WERI-Rb-1 (cell line): ENCODE measurements around the gene DDI2.

Experiments used
- DNase-seq: peaks from one replicate; pipeline ENCODE4 v3.0.0-alpha.2; 2020
- H3K27ac ChIP-seq: fragments of 250-450 bp; sonication (Bioruptor Pico); 2 replicates; pipeline ENCODE4 v1.5.1; 2020; ENCODE audit warnings: mild to moderate bottlenecking, moderate library complexity
- H3K27me3 ChIP-seq: fragments of 250-450 bp; sonication (Bioruptor Pico); 2 replicates; pipeline ENCODE4 v1.5.1; 2021; ENCODE audit warnings: mild to moderate bottlenecking, low read depth, moderate library complexity; ENCODE audit not compliant: insufficient read depth, severe bottlenecking
- H3K36me3 ChIP-seq: fragments of 250-450 bp; sonication (Bioruptor Pico); 2 replicates; pipeline ENCODE4 v1.5.1; 2020; ENCODE audit warnings: mild to moderate bottlenecking, moderate library complexity
- H3K4me3 ChIP-seq: 2 replicates; pipeline ENCODE4 v1.5.1; 2011; ENCODE audit warnings: low read depth, mild to moderate bottlenecking, control low read depth, low read length
- H3K9me3 ChIP-seq: fragments of 250-450 bp; sonication (Bioruptor Pico); 2 replicates; pipeline ENCODE4 v1.5.1; 2021; ENCODE audit warnings: mild to moderate bottlenecking, moderate library complexity; ENCODE audit not compliant: severe bottlenecking
- TF ChIP-seq, protein P1 (sequence below): IDR thresholded peaks from 2 replicates; pipeline ENCODE4 v1.5.1; 2011; ENCODE audit warnings: low read depth, mild to moderate bottlenecking, control low read depth, inconsistent platforms, low read length

The DDI2 gene

DNA sequence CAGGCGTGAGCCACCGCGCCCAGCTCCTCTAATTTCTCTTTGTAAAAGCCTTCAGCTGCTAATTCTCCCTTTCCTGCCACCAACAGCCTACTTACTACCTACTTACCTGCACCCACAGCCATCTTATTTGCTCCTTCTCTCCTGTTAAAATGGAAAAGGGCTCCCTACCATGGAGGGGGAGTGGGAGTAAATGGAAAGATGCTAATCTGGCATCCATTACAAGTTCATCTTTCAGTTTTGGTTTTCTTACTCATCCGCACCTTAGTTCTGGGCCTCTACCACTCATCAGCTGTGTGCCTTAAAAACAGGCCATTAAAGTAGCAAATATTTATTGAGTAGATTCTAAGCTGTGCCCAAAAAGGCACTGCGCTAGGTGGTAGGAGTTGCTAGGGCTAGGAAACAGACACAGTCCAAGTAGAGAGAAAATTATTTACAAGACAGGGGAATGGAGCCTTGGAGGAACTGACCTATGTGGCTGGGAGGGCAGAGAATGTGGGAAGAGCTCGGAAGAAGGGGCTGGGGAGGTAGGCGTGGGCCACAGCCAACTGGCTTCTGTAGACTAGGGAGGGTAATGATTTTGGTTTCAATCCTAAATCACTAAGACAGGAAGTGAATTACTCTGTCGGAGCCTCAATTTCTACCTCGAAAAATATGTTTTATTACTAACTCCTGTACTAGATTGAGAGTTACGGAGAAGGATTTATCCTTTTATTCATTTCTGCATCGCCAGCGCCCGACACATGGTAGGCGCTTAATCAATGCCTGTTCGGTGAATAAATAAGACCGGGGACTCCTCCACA lies 685 bp upstream of the DDI2 start:
- Histone ChIP-seq H3K9me3 (no peaks in the 10 kb centered on the region), H3K4me3 (peak overlapping the region; percentile 52), H3K36me3 (peaks cover 6% of the 10 kb centered on the region), H3K27me3 (no peaks in the 10 kb centered on the region), H3K27ac (peak overlapping the region; percentile 69)
- DNase-seq: no peak
- TF ChIP-seq, protein P1, sequence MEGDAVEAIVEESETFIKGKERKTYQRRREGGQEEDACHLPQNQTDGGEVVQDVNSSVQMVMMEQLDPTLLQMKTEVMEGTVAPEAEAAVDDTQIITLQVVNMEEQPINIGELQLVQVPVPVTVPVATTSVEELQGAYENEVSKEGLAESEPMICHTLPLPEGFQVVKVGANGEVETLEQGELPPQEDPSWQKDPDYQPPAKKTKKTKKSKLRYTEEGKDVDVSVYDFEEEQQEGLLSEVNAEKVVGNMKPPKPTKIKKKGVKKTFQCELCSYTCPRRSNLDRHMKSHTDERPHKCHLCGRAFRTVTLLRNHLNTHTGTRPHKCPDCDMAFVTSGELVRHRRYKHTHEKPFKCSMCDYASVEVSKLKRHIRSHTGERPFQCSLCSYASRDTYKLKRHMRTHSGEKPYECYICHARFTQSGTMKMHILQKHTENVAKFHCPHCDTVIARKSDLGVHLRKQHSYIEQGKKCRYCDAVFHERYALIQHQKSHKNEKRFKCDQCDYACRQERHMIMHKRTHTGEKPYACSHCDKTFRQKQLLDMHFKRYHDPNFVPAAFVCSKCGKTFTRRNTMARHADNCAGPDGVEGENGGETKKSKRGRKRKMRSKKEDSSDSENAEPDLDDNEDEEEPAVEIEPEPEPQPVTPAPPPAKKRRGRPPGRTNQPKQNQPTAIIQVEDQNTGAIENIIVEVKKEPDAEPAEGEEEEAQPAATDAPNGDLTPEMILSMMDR: no peak

DNA sequence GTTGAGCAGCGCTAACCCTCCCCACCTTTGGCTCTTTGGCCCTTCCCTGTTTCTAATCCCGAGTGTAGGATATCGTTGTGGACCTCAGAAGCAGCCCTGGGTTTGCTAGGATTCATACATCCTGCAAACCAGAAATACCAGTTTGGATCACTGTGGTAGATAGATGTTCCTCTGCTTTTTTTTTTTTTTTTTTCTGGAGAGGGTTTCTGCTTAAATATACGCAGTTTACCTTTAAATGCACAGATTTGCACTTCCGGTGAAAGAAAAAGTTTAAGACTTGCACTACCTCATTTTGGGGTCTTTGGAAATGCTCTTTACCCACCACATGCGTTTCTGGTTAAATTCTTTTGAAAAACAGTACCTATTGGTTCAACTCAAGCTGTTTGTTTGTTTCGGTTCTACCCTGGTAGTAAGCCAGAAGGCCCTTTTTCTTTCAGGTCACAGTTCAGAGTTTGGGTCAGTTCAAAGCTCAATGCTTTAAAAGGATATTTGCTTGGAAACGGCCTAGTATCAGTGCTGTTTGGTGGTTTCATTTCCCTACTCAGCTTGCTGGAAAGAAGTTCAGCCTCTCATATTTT lies 908 bp downstream of the DDI2 start:
- TF ChIP-seq, protein P1: no peak
- Histone ChIP-seq H3K27ac (peak overlapping the region; percentile 90), H3K4me3 (peak overlapping the region; percentile 91), H3K9me3 (no peaks in the 10 kb centered on the region), H3K27me3 (no peaks in the 10 kb centered on the region), H3K36me3 (peaks cover 6% of the 10 kb centered on the region)
- DNase-seq: no peak

DNA sequence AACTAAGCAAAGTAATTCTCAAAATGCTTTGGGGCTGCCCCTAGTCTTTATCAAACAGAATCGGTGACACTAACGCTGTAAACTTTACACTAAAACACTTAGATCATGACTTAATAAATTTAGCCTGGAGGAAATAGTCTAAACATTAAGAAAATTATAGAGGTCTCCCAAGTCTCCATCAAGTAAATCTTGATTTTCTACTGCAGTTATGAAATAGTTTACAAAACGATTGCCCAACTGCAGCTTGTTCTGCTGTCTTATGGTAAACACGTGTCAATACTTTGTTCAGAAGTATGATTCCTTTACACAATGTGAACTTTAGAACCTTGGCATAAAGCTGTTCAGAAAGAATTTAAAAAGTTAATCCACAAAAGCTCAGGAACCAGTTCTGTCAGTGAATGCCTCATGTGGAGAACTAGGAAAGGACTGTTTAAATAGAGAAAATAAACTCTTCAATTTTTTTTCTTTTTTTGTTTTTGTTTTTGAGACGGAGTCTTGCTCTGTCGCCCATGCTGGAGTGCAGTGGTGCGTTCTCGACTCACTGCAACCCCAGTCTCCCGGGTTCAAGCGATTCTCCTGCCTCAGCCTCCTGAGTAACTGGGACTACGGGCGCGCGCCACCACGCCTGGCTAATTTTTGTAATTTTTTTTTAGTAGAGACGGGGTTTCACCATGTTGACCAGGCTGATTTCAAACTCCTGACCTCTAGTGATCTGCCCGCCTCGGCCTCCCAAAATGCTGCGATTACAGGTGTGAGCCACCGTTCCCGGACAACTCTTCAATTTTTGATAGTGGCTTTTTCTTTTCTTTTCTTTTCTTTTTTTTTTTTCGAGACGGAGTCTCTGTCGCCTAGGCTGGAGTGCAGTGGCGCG lies 1.6 kb downstream of the DDI2 start:
- peak overlapping the region; percentile 91 for H3K4me3 ChIP-seq
- H3K27ac ChIP-seq: peak overlapping the region; percentile 90; the same call in 1 of the 2 replicates
- TF ChIP-seq, protein P1: no peak
- no peaks in the 10 kb centered on the region for H3K9me3 ChIP-seq
- peaks cover 6% of the 10 kb centered on the region for H3K36me3 ChIP-seq
- no peak for DNase-seq
- no peaks in the 10 kb centered on the region for H3K27me3 ChIP-seq

DNA sequence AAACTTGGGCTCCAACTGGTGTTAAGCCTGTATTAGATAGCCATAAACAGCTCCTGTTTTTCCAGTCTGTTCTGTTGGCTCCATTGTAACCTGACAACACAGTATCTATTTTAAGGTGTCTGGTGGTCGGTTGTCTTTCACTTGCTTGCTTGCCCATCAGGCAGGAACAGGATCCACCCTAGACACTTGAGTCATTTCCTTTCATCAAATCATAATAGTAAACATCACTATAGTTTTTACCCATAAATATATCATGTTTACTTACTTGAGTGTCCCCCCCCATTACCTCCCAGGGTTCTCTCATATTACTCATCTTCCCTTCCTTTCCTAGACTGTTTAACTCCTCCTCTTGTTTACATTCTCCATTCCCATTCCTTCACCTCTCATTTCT lies 2.9 kb downstream of the DDI2 start:
- no peaks in the 10 kb centered on the region for H3K27me3 ChIP-seq

DNA sequence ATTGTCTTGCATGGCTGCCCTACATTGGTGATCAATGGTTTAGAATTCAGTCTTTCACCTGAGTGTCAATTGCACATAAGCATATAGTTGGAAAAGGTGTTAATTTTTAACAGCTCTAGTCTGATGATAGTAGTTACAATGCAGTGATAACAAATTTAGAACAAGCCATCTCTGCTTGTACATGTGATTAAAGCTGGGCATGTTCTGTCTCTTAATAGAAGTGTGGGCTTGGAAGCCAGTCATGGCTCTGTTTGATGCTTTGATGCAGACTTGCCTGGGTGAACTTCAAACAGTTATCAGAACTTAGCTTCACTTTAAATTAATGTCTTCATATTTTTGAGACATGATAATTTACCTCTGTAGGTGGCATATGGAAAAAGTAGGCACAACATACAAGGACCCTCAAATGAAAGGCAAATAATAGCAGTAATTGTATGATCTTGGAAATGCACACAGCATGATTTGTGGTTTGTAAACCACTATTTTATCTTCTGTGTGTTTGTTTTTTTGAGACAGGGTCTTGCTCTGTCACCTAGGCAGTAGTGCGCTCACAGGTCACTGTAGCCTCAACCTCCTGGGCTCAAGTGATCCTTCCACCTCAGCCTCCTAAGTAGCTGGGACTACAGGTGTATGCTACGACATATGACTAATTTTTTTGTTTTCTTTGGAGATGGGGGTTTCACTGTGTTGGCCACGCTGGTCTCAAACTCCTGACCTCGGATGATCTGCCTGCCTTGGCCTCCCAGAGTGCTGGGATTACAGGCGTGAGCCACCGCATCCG lies 3.8 kb downstream of the DDI2 start:
- no peaks in the 10 kb centered on the region for H3K9me3 ChIP-seq
- DNase-seq: no peak
- no peaks in the 10 kb centered on the region for H3K27me3 ChIP-seq
- peaks cover 8% of the 10 kb centered on the region for H3K36me3 ChIP-seq
- TF ChIP-seq, protein P1: no peak
- no peak overlapping the region for H3K4me3 ChIP-seq
- no peak overlapping the region for H3K27ac ChIP-seq

More for the DNA sequence above, 2.9 kb downstream of the DDI2 start:
- Histone ChIP-seq H3K36me3 (peaks cover 8% of the 10 kb centered on the region), H3K4me3 (no peak overlapping the region), H3K27ac (no peak overlapping the region), H3K9me3 (no peaks in the 10 kb centered on the region)
- DNase-seq: no peak
- TF ChIP-seq, protein P1: no peak
